ENCODE results near the gene MAP2K5. TPM values are rescaled to one million over a fixed set of nuclear protein-coding genes. Genes with fewer than 3 reads are reported as not detected.
"Not testable (repeated sequence)": the region's sequence is repeated elsewhere in the genome, so short reads cannot be mapped to it uniquely, and the experiment has no call there.

MAP2K5 gene
- total RNA-seq, 1 donor from 2014 or later, result 1.1 TPM

GRCh38 chr15:67611370-67612369, 69.2 kb downstream of the MAP2K5 start:
- intact Hi-C loops (cut with DNase I), result no loop called here
- H3K27ac ChIP-seq, result no peak overlapping the region

GRCh38 chr15:67613211-67613610, 70.7 kb downstream of the MAP2K5 start:
- no peak overlapping the region for H3K27ac ChIP-seq
- no peak overlapping the region for H3K4me3 ChIP-seq
- intact Hi-C loops (cut with DNase I), result no loop called here
- no peak for DNase-seq (ENCODE audit: low spot score in 2 of 2)
- H3K27me3 ChIP-seq, result no peaks in the 10 kb centered on the region
- H3K36me3 ChIP-seq, result peaks cover 0 to 5% of the 10 kb centered on the region in 2 donors
- no peak for TF ChIP-seq CTCF (IDR thresholded peaks at IDR 0.05)
- no peaks in the 10 kb centered on the region for H3K4me1 ChIP-seq
- H3K9me3 ChIP-seq, result no peaks in the 10 kb centered on the region

More at GRCh38 chr15:67611370-67612369, 69.2 kb downstream of the MAP2K5 start:
- no peak for DNase-seq (ENCODE audit: low spot score in 2 of 2)
- Histone ChIP-seq H3K9me3 (no peaks in the 10 kb centered on the region), H3K4me1 (no peaks in the 10 kb centered on the region), H3K36me3 (no peaks in the 10 kb centered on the region), H3K4me3 (no peak overlapping the region), H3K27me3 (no peaks in the 10 kb centered on the region)
- TF ChIP-seq CTCF (IDR thresholded peaks at IDR 0.05), result no peak

GRCh38 chr15:67613708-67614107, 71.2 kb downstream of the MAP2K5 start:
- DNase-seq (ENCODE audit: low spot score in 2 of 2), result no peak
- intact Hi-C loops (cut with DNase I), result no loop called here
- no peaks in the 10 kb centered on the region for H3K27me3 ChIP-seq
- no peak for TF ChIP-seq CTCF (IDR thresholded peaks at IDR 0.05)
- no peaks in the 10 kb centered on the region for H3K4me1 ChIP-seq
- H3K4me3 ChIP-seq, result no peak overlapping the region
- H3K9me3 ChIP-seq, result no peaks in the 10 kb centered on the region
- no peak overlapping the region for H3K27ac ChIP-seq
- peaks cover 0 to 5% of the 10 kb centered on the region in 2 donors for H3K36me3 ChIP-seq

- intact Hi-C loops (cut with DNase I); DNase-seq (ENCODE audit: low spot score in 2 of 2); H3K36me3 ChIP-seq; H3K9me3 ChIP-seq; H3K4me1 ChIP-seq; H3K4me3 ChIP-seq; H3K27ac ChIP-seq; H3K27me3 ChIP-seq: not testable (repeated sequence)
These were observed 72.6 kb downstream of the MAP2K5 start for GRCh38 chr15:67615131-67615534.

- no peaks in the 10 kb centered on the region for H3K27me3 ChIP-seq
- no peaks in the 10 kb centered on the region for H3K4me1 ChIP-seq
- no peak for DNase-seq (ENCODE audit: low spot score in 2 of 2)
- H3K9me3 ChIP-seq, result no peaks in the 10 kb centered on the region
- TF ChIP-seq CTCF (IDR thresholded peaks at IDR 0.05), result no peak
- no peak overlapping the region for H3K4me3 ChIP-seq
- intact Hi-C loops (cut with DNase I), result no loop called here
- H3K36me3 ChIP-seq, result peaks cover 0 to 5% of the 10 kb centered on the region in 2 donors
- no peak overlapping the region for H3K27ac ChIP-seq
These were observed 75.8 kb downstream of the MAP2K5 start for GRCh38 chr15:67618297-67618696.

- Histone ChIP-seq H3K27me3 (no peaks in the 10 kb centered on the region), H3K4me1 (no peaks in the 10 kb centered on the region), H3K4me3 (no peak overlapping the region), H3K27ac (no peak overlapping the region), H3K36me3 (peaks cover 2 to 8% of the 10 kb centered on the region in 2 donors), H3K9me3 (no peaks in the 10 kb centered on the region)
- intact Hi-C loops (cut with DNase I), result no loop called here
- TF ChIP-seq CTCF (IDR thresholded peaks at IDR 0.05), result no peak
- DNase-seq (ENCODE audit: low spot score in 2 of 2), result no peak
These were observed 79.6 kb downstream of the MAP2K5 start for GRCh38 chr15:67622110-67622509.

All from ascending aorta (tissue), 2 donors.